HEK293 (cell line): ENCODE measurements around the gene PPP2R5D.

Source experiments
- REPIN1 ChIP-seq: fragments of 450-650 bp; formaldehyde crosslinking; IDR thresholded peaks from 2 replicates; pipeline ENCODE4 v1.5.1; 2017; ENCODE audit warnings: missing biosample characterization, missing genetic modification characterization, low read depth
- ZNF121 ChIP-seq: fragments of 450-650 bp; formaldehyde crosslinking; IDR thresholded peaks from 2 replicates; pipeline ENCODE4 v1.5.1; 2016; ENCODE audit warnings: missing biosample characterization, missing genetic modification characterization
- ZNF146 ChIP-seq: fragments of 450-650 bp; formaldehyde crosslinking; IDR thresholded peaks from 2 replicates; pipeline ENCODE4 v1.5.1; 2016; ENCODE audit warnings: missing biosample characterization, missing genetic modification characterization
- ZNF280D ChIP-seq: fragments of 450-650 bp; formaldehyde crosslinking; IDR thresholded peaks from 2 replicates; pipeline ENCODE4 v1.5.1; 2016; ENCODE audit warnings: missing biosample characterization, missing genetic modification characterization
- ZNF394 ChIP-seq: fragments of 450-650 bp; formaldehyde crosslinking; IDR thresholded peaks from 2 replicates; pipeline ENCODE4 v1.5.1; 2016; ENCODE audit warnings: missing biosample characterization, missing genetic modification characterization, mild to moderate bottlenecking, moderate library complexity, borderline replicate concordance
- ZNF514 ChIP-seq: fragments of 450-650 bp; formaldehyde crosslinking; IDR thresholded peaks from 2 replicates; pipeline ENCODE4 v1.5.1; 2016; ENCODE audit warnings: missing biosample characterization, missing genetic modification characterization
- ZNF596 ChIP-seq: fragments of 450-650 bp; IDR thresholded peaks from 2 replicates; pipeline ENCODE4 v1.5.0; 2018; ENCODE audit warnings: missing biosample characterization, mild to moderate bottlenecking, missing genetic modification characterization, moderate library complexity
- TF ChIP-seq, protein P1 (sequence below): fragments of 450-650 bp; formaldehyde crosslinking; IDR thresholded peaks from 2 replicates; pipeline ENCODE4 v1.5.1; 2016; ENCODE audit warnings: missing biosample characterization, missing genetic modification characterization
- TF ChIP-seq, protein P2 (sequence below): fragments of 450-650 bp; formaldehyde crosslinking; optimal IDR thresholded peaks from 2 replicates; pipeline ENCODE3; 2016; ENCODE audit warnings: missing biosample characterization, mild to moderate bottlenecking, missing genetic modification characterization

The PPP2R5D gene

GRCh38 chr6:43061861-43062260, 77.5 kb downstream of the PPP2R5D start (continued):
- no peak for TF ChIP-seq REPIN1 (tag by site-specific recombination)
- no peak for TF ChIP-seq ZNF596 (tag by site-specific recombination)
- TF ChIP-seq ZNF514 (tag by site-specific recombination) = no peak
- TF ChIP-seq, protein P1, sequence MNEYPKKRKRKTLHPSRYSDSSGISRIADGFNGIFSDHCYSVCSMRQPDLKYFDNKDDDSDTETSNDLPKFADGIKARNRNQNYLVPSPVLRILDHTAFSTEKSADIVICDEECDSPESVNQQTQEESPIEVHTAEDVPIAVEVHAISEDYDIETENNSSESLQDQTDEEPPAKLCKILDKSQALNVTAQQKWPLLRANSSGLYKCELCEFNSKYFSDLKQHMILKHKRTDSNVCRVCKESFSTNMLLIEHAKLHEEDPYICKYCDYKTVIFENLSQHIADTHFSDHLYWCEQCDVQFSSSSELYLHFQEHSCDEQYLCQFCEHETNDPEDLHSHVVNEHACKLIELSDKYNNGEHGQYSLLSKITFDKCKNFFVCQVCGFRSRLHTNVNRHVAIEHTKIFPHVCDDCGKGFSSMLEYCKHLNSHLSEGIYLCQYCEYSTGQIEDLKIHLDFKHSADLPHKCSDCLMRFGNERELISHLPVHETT (tag by site-specific recombination) = no peak
- TF ChIP-seq, protein P2, sequence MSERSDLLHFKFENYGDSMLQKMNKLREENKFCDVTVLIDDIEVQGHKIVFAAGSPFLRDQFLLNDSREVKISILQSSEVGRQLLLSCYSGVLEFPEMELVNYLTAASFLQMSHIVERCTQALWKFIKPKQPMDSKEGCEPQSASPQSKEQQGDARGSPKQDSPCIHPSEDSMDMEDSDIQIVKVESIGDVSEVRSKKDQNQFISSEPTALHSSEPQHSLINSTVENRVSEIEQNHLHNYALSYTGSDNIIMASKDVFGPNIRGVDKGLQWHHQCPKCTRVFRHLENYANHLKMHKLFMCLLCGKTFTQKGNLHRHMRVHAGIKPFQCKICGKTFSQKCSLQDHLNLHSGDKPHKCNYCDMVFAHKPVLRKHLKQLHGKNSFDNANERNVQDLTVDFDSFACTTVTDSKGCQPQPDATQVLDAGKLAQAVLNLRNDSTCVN (tag by site-specific recombination) = no peak
- TF ChIP-seq ZNF394 (tag by site-specific recombination) = no peak
- TF ChIP-seq ZNF280D (tag by site-specific recombination) = no peak
- TF ChIP-seq ZNF121 = no peak
- no peak for TF ChIP-seq ZNF146
